Endometrium (tissue), 2 donors: ENCODE results near the gene TBCK.
A peak's percentile ranks its signal among the peaks of the same experiment; 100 is the strongest.
"Not testable (repeated sequence)": the region's sequence is repeated elsewhere in the genome, so short reads cannot be mapped to it uniquely, and the experiment has no call there.

Source experiments
- FAIRE-seq: peaks from 2 replicates; lab custom pipeline; 2012; peaks lifted over from hg19 to GRCh38; lab: Jason Lieb, UNC
- donor health status: control.
- donor health status: control.

Gene TBCK

DNA sequence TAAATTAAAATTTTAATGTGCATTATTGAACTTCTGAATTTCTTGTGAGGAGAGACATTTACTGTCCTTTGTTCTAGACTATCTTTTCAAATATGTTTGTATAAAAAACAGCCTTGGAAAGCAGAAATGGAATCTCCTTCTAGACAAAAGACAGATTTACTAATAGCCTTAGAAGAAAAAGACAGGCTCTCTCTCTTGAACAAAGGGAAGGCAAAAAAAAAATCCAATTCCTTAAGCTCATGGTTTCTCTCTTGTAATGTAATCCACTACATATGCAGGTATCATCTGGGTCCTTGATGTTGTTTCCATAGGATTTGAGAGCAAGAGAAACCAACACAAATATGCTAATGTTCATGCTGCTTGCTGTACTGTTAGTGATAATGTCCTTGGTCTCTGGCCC, 106.0 kb downstream of the TBCK start:
- no peak for FAIRE-seq

DNA sequence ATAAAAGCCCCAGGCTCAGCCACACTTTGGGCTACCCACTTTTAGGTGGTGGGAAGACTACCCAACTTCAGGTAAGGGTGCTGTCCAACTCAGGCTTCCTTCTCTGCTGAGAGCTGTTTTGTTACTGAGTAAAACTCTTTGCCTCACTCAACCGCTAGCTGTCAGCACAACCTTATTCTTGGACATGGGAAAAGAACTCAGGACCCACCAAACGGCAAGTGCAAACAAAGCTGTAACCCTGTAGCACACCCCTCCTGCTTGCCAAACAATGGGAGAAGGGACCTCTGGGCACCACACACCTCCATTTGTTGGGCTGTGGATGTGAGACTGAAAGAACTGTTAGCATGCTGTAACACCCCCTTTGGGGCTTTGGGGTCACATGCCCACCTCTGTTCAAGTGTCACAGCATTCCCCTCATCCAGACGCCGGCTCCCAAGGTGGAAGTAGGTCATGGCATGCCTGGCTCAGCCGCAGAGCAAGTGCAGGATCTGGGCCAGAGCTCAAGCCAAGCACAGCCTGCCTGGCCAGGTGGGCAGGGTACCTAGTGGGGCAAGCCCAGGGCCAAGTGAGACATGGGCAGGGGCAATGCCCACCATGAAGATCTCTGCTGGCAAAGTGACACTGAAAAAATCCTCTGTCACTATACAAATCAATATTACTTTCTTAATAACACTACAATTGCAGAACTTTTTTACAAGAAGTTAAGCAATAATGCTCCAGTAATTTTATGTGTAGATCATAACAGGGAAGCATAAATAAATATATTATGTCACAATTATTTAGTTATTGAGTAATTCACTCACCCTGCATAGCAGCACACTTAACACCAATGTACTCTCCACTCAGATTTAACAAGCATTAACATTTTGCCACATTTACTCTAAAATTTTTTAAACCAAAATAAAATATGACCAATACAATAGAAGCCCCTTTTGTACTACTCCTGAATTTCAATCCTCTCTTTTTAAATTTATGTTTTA, 107.2 kb downstream of the TBCK start:
- no peak for FAIRE-seq

DNA sequence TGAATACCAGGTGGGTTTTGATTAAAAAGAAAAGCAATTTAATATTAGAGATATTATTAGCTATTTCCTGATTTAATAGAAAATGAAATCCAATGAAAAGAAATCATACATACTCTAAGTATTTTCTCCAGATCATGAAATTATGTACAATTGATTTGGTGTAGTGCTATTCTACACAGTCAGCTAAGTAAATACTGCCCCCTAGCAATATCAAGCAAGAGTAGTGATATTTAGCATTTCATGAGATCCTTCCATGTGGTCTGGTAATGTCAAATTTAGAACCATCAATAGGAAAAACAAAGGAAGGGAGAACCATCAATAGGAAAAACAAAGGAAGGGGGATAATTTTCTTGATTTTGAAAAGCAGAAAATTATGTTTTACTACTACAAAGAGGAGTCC, 114.6 kb downstream of the TBCK start:
- FAIRE-seq = peak; percentile 72

DNA sequence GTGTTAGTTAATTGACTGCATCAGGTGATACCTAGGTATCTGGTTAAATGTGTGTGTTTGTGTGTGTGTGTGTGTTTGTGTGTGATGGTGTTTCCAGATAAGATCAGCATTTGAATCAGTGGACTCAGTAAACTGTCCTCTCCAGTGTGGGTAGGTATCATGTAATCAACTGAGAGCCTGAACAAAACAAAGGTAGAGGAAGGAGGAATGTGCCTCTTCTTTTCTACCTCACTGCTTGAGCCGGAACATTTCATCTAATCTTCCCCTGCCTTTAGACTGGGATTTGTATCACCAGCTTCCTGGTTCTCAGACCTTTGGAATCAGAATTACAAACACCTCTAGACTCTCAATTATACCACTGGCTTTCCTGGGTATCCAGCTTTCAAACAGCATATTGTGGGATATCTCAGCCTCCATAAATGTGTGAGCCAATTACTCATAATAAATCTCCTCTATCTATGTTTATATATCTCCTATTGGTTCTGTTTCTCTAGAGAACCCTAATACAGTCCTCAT, 120.5 kb downstream of the TBCK start:
- FAIRE-seq = no peak

DNA sequence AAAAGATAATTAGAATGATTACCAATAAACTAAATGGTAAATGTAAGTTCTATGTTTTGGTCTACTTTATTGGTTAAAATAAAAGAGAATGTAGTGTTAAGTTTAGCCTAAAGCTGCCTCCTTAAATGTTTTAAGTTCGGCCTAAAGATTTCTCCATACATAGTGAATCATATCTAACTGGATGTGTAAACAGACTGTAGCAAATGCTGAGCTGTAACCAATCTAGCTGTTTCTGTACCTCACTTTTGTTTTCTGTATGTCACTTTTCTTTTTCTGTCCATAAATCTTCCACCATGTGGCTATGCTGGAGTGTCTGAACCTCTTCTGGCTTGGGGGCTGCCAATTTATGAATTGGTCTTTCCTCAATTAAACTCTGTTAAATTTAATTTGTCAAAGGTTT, 121.2 kb downstream of the TBCK start:
- no peak for FAIRE-seq

DNA sequence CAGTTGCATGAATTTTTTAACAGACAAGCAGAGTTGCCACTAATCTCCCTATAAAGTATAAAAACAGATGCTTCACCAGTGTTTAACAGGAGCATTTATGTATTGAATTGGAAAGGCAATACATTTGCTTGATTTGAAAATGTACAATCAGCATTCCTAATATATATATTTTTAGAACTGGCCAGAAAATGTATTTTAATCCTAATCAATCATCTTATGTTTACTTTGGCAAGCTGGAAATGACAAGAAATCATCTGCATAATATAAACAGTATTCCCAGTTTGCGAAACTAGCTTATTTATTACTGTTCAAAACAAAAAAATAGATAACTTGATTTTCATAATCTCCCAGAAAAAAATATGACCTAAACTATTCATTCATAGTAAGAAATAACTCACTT, 123.9 kb downstream of the TBCK start:
- FAIRE-seq = peak; percentile 37

DNA sequence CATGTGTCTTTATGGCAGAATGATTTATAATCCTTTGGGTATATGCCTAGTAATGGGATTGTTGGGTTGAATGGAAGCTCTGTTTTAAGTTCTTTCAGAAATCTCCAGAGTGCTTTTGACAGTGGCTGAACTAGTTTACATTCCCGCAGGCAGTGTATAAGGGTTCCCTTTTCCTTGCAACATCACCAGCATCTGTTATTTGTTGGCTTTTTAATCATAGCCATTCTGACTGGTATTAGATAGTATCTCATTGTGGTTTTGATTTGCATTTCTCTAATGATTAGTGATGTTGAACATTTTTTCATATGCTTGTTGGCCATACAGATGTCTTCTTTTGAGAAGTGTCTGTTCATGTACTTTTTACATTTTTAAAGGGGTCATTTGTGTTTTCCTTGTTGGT, 129.8 kb downstream of the TBCK start:
- FAIRE-seq = no peak

DNA sequence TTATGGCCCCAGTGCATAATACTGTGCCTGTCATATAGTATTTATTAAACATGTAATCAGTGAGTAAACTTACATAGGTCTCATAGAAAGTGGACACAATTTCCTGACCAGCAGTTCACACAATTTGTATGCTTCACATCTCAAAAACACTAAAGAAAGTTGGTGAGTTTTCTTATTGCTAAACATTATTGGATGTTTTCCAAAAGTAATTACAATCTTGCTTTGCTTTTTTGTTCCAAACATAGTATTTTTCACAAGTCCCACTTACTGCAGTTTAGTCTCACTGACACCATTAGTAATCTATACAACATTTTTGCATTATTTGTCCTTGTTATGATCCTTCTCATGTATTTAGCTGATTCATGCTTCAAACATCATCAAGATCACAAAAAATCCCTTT, 132.5 kb downstream of the TBCK start:
- no peak for FAIRE-seq

DNA sequence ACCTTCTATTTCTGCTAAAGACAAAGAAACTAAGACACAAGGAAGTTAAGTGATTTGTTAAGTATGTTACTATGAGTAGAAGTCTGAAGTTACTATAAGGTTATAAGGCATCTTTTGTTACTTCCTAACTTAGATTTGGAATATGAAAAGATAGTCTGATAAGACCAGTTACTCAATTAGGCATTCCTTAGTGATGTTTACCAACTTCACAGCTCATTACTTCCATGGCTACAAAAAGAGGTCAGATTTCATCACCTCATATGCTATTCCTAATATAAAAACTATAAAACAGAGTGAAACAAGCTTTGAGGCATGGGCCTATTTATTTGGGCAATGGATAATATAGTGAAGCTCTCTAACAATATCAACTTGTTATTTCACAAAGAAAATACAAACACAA, 143.1 kb downstream of the TBCK start:
- FAIRE-seq = no peak

DNA sequence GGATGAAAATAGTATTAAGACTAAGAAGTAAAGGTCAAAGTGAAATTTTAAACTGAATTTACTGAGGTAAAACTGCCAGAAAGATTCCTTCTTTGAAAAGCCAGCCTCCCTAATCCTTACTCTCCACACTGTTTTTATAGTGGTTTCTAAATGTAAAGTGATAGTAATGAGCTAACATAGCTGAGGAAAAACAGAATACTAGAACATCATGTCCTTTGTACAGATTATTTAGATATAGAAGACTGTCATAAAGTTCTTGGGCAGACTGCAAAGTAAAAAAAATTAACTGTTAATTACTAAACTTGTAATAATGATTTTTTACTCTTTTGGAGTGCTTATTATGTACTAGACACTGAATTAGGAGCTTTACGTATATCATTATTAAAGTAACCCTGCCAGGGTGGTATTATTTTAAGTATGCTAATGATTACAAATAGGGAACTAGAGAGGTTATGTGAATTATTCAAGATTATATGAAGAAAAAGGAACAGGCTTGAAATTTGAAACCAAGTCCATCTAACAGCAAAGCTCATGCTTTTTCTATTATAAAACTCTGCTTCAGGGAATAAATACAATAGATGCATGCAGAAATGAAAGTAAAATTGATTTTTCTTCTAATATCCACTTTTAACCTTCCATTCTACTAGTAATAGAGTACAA, 150.5 kb downstream of the TBCK start:
- FAIRE-seq = no peak

DNA sequence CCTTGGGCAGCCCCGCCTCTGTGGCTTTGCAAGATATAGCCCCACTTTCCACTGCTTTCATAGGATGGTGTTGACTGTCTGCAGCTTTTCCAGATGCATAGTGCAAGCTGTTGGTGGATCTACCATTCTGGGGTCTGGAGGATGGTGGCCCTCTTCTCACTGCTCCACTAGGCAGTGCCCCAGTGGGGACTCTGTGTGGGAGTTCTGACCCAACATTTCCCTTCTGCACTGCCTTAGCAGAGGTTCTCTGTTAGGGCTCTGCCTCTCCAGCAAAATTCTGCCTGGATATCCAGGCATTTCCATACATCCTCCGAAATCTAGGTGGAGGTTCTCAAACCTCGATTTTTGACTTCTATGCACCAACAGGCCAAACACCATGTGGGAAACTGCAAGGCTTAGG, 153.7 kb downstream of the TBCK start:
- no peak for FAIRE-seq

DNA sequence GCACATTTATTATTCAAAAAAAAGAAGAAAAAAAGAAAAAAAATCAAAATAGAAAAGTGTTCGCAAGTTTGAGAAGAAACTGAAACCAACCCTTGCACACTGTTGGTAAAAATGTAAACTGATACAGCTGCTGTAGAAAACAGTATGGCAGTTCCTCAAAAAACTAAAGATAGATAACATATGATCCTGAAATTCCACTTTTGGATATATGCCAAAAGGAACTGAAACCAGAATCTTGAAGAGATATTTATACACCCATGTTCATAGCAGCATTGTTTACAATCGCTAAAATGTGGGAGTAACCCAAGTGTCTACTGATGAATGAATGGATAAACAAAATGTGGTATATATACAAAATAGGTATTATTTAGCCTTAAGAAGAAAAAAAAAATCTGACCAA, 155.4 kb downstream of the TBCK start:
- no peak for FAIRE-seq

DNA sequence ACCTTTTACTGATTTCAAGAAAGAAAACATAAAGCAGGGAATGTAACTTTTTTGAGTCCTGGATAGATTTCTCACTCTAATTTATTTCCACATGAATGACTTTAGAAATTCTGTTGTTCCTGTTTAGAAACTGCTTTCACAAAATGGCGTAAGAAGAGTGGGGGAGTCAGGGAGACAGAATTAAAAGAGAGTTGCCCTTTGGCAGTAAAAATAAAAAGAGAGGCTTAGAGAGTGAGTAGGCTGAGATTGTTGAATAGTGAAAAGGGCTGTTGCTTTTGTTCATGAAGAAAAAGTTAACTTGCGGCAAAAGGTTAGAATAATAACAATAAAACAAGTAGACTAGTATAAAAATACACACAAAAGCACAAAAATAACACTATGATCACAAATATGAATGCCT, 166.1 kb downstream of the TBCK start:
- peak; percentile 78 for FAIRE-seq

DNA sequence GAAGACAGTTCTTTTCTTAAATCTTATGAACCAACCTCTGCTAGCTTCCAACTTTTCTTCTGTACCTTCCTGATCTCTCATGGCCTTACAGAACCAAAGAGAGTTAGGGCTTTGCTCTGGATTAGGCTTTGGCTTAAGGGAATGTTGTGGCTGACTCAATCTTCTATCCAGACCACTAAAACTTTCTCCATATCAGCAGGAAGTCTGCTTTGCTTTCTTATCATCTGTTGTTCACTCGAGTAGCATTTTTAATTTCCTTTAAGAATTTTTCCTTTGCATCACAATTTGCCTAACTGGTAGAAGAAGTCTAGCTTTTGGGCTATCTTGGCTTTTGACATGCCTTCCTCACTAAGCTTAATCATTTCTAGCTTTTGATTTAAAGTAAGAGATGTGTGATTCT, 167.0 kb downstream of the TBCK start:
- no peak for FAIRE-seq

DNA sequence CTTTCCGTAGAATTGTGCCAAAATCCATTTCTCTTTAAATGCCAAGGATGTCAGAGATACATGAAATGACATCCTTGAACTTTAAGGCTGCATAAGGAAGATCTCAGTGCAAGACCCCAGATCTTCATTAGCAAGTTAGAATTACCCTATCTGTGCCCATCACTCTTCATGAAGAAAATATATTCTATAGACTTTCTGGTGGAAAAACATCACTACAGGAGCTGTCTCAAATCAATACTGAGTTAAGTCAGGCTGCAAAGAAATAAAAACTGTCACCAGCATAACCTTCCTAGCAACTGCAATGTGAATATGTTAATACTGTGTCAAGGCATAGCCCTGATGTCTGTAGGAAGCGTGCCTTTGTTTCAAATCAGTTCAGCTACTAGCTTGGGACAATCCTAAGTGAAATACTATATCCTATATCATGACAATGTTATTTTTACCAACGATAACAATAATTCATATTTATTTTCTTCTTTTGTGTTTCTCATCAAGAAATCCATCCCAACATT, 173.3 kb downstream of the TBCK start:
- FAIRE-seq = no peak

DNA sequence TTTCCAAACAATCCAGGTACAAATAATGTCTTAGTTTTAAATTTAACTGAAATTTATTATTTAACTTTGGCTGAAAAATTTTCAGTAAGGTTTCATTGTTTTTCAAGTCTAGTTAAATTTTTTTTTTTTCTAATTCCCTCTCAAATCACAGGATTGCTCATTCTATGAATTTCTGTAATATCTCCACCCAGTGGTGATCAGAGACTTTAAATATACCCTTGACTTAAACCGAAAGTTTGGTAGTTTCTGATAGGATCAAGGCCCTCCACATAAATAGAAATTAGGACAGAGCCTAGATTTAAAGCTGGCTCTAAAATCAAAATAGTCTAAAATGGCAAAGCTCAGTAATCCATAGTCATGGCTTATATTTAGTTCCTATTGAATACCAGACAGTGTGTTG, 175.4 kb downstream of the TBCK start:
- no peak for FAIRE-seq

DNA sequence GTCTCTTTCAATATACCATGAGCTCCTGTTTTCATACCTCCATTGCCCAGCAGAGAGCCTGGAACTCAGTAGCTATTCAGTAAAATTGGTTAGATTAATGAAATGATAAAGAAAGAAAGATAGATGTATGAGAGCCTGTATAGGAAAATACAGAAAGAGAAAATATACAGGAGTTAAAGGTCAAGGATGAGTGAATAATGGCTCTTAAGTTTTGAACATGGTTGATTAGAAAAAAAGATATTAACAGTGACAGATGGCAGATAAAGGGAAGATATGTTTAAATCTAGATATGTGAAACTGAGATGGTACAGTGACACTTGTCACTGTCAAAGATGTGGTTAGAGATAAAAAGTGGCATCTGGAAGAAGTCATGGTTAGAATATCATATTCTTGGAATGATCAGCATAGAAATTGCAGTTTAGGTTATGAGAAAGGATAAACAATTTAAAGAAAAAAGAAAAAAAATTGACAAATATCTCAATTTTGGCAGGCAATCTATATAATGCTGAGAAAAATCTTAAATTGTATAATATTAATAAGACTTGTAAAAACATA, 179.2 kb downstream of the TBCK start:
- FAIRE-seq = no peak

DNA sequence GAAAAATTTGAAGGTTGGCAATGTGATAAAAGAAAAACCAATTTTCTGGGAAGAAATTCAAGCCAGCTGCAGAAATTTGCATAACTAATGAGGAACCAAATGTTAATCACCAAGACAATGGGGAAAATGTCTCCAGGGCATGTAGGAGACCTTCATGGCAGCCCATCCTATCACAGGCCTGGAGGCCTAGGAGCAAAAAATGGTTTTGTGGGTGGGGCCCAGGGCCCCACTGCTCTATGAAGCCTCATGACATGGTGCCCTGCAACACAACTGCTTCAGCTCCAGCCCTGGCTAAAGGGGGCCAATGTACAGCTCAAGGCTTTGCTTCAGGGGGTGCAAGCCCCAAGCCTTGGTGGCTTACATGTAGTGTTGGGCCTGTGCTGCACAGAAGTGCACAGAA, 184.0 kb downstream of the TBCK start:
- no peak for FAIRE-seq

DNA sequence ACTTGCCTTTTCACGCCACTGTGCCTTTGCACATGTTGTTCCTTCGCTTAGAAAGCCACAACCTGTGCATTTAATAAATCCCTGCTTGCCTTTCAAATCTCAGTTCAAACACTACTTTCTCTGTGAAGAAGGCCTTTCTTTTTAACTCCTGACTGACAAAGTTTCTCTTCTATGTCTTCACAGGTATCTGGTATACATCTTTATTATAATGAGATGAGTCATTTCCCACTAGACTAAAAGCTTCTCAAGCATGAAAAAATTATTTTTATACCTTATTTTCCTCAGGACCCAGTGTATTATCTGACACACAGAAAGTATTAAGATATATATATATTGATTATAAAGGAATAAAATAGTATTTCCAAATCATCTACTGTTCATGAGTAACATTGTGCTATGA, 189.9 kb downstream of the TBCK start:
- no peak for FAIRE-seq

DNA sequence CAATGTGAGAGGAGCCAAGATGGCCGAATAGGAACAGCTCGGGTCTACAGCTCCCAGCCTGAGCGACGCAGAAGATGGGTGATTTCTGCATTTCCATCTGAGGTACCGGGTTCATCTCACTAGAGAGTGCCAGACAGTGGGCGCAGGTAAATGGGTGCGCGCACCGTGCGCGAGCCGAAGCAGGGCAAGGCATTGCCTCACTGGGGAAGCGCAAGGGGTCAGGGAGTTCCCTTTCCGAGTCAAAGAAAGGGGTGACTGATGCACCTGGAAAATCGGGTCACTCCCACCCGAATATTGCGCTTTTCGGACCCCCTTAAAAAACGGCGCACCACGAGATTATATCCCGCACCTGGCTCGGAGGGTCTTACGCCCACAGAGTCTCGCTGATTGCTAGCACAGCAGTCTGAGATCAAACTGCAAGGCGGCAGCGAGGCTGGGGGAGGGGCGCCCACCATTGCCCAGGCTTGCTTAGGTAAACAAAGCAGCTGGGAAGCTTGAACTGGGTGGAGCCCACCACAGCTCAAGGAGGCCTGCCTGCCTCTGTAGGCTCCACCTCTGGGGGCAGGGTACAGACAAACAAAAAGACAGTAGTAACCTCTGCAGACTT, 196.0 kb downstream of the TBCK start:
- not testable (repeated sequence) for FAIRE-seq

DNA sequence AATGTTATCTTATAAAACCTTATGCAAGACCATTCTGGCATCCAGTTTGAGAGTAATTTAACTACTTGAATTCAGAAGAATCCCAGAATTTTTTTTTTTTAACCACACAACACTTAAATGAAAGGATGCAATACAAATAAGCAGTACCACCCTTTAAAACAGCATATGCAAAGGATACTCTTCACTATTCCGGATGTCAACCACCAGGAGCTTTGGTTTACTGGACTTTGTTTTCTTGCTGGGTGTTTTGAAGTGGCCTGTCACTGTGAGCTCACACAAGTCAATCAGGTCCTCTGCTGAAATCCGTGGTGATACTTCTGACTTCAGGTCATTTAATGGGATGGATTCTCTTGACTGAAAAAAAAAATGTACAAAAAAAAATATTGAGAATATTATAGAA, 200.0 kb downstream of the TBCK start:
- no peak for FAIRE-seq

DNA sequence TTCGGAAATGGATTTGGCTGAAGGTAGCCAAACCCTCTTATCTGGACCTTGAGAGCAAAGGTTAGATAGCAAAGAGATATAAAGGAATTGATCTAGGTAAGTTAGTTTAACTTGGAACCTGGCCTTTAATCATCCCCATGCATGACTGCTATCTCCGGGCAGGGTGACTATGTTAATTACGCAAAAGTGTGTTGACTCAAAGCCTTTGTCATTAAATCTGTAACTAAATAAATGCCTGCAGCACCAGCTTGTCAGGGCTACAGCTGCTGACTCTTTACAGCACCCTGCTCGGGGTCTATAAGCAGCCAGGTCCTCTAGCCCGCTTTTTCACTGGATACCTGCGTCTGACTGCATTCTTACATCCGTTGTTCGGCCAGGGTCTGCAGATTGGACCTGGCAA, 201.7 kb downstream of the TBCK start:
- no peak for FAIRE-seq
